GM18858 (cell line): ENCODE data around the gene CD3G.
"Not testable (repeated sequence)": the region's sequence is repeated elsewhere in the genome, so short reads cannot be mapped to it uniquely, and the experiment has no call there.

Source experiments
- ATAC-seq: cut with Tn5 transposase; IDR thresholded peaks from one replicate; pipeline ENCODE4 v1.9.1; 2021; ENCODE audit not compliant: unreplicated experiment

The CD3G gene

DNA sequence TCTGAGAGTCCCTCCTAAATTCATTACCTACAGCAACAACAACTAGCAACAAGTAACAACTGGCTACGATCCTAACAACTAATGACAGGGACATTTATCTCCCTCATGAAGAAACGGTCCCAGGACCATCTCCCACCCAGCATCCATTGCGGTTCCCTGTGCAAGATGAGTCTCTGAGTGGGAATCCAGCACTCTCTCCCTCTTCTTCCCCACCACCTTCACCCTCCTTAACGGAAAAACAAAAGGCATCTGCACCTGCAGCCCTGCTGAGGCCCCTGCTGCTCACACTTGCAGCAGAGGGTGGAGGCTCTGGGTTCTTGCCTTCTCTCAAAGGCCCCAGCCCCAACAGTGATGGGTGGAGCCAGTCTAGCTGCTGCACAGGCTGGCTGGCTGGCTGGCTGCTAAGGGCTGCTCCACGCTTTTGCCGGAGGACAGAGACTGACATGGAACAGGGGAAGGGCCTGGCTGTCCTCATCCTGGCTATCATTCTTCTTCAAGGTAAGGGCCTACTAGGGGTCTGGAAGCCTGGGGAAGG is at the start of gene CD3G:
CD3G (plus strand) TSS at position 364 of the 535 bp plus-strand sequence; CDS start at position 444, 80 bp downstream.
- no peak for ATAC-seq

DNA sequence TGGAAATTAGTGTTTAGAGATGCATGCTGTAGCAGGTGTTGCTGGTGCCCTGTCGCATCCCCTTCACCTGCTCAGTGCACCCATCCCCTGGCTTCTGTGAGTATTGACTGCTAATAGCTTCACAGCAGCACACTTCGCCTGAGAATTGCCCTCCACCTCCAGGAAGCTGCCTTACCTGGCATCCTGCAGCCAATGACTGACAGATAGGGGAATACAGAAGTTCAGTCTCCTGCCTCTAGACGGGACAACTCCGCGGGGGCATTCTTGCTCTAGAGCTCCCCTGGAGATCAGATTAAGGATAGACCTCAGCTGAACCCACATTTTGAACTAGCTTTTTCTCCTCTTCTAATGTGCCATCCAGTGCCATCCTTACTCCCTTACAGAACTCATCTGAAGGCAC is 48.9 kb upstream of the CD3G start:
- no peak for ATAC-seq

DNA sequence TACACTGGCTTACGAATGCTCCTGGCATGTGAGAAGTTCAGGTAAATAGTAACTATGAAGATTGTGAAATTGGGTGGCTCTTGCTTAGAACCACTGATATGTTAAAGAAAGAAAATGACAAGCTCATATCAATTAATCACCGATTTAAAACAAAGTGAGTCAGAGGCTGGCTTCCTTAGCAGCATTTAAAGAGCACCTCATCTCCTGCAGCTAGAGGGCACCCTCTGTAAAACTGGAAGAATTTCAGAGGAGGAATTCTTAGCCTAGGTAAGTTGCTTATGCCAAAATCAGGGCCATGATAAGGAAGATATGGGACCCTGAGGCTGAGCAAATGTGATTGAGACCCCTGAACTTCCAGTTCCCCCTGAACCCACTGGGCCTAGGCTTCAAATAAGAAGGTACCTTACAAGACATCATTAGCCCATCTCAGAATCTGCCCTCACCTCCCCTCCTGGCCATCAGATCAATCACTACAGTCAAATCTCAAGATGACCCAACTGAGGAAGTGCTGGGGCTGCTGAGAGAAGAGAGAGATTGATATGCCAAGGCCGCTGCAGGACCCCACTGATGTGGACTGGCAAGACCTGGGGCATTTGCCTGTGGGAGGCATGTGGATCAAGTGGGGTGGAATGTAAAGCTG is 48.2 kb upstream of the CD3G start:
- no peak for ATAC-seq

DNA sequence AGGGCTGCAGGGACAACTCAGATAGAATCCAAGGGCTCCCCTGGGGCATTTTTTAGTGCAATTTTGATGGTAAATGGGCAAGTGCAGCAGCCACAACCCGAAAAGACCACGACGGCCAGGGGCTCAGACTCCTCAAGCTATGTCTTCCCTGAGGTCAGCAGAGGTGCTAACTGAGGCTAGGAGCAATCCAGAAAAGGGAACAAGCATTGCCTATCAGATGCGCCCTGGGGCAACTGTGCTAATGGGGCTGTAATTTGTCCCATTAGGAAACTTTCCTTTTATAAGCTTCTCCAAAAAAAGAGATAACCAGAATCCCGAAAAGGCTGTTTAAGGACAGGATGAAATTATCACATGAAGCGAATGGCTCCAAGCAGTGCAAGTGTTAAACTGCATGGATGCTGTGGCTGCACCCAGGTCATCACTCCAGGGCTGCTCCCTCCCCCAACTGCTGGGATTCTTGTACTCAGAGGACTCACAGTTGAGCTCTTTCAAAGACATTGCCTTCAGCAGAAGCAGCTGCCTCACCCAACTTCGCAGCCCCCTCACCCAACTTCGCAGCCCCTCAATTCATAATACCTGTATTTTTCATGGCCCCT is 42.4 kb upstream of the CD3G start:
- ATAC-seq: no peak

DNA sequence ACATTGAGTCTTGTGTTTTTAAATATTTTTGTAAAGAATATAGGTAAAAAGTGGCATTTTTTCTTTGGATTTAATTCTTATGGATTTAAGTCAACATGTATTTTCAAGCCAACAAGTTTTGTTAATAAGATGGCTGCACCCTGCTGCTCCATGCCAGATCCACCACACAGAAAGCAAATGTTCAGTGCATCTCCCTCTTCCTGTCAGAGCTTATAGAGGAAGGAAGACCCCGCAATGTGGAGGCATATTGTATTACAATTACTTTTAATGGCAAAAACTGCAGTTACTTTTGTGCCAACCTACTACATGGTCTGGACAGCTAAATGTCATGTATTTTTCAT is 39.9 kb upstream of the CD3G start:
- no peak for ATAC-seq

DNA sequence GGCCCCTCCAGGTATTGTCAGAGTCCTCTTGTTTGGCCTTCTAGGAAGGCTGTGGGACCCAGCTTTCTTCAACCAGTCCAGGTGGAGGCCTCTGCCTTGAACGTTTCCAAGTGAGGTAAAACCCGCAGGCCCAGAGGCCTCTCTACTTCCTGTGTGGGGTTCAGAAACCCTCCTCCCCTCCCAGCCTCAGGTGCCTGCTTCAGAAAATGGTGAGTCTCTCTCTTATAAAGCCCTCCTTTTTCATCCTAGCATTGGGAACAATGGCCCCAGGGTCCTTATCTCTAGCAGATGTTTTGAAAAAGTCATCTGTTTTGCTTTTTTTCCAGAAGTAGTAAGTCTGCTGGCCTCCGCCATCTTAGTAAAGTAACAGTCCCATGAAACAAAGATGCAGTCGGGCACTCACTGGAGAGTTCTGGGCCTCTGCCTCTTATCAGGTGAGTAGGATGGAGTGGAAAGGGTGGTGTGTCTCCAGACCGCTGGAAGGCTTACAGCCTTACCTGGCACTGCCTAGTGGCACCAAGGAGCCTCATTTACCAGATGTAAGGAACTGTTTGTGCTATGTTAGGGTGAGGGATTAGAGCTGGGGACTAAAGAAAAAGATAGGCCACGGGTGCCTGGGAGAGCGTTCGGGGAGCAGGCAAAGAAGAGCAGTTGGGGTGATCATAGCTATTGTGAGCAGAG is 39.4 kb upstream of the CD3G start, which contains the start of gene CD3E:
CD3E (plus strand) TSS at position 163 of the 681 bp plus-strand sequence; CDS start at position 386, 223 bp downstream.
- ATAC-seq: no peak

DNA sequence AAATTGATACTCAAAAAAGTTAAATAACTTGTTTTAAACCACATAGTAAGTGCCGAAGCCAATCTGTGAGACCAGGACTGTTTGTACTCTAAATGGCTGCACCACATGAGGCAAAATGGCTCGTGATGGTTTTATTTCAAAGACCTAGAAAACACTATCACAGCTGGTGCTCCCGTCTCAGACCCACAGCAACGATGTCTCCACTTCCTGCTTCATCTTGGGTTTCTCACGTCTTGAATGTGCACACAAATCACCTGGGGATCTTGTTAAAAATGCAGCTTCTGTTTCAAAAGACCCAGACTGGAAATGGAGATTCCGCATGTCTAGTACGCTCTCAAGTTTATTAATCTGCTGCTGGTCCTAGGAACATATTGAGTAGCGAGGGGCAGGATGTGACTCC is 38.4 kb upstream of the CD3G start:
- ATAC-seq: no peak

DNA sequence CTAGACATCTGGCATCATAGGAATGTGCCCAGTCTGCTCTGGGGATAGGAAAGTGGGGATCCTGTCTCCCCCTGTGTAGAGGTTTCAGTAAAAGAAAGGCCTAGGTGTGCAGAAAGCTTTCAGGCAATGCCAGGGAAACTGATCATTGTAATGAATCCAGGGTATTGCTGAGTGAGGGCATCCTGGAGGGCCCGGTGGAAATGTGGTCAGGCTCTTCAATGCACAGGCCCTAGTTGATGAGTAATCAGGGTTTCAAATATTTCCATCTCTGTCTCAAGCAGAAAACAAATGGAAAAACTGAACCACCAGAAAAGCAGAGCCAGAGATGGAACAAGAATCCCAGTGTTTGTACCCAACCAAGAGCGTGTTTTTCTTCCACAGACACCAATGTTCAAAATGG is 37.6 kb upstream of the CD3G start:
- no peak for ATAC-seq

DNA sequence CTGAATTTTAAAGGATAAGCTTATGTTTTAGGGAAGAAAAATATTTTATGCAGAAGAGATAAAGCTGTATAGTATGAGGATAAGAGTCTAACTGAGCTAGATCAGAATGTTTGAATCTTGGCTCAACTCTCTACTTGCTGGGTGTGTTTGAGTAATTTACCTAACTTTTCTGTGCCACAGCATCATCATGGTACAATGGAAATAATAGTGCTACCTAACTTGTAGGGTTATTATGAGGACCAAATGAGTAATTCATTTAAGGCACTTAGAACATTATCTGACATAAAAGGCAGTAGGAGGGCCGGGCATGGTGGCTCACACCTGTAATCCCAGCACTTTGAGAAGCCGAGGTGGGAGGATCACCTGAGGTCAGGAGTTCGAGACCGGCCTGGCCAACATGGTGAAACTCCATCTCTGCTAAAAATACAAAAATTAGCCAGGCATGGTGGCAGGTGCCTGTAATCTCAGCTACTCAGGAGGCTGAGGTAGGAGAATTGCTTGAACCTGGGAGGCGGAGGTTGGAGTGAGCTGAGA is 35.1 kb upstream of the CD3G start:
- not testable (repeated sequence) for ATAC-seq

DNA sequence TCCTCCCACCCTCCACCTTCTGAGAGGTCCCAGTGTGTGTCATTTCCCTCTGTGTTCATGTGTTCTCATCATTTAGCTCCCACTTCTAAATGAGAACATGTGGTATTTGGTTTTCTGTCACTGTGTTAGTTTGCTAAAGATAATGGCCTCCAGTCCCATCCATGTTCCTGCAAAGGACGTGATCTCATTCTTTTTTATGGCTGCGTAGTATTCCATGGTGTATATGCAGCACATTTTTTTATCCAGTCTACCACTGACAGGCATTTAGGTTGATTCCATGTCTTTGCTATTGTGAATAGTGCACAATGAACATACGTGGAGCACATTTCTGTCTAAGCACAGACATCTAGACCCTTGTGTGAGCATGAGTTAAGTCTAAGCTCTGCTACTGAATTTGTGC is 33.9 kb upstream of the CD3G start:
- ATAC-seq: no peak

DNA sequence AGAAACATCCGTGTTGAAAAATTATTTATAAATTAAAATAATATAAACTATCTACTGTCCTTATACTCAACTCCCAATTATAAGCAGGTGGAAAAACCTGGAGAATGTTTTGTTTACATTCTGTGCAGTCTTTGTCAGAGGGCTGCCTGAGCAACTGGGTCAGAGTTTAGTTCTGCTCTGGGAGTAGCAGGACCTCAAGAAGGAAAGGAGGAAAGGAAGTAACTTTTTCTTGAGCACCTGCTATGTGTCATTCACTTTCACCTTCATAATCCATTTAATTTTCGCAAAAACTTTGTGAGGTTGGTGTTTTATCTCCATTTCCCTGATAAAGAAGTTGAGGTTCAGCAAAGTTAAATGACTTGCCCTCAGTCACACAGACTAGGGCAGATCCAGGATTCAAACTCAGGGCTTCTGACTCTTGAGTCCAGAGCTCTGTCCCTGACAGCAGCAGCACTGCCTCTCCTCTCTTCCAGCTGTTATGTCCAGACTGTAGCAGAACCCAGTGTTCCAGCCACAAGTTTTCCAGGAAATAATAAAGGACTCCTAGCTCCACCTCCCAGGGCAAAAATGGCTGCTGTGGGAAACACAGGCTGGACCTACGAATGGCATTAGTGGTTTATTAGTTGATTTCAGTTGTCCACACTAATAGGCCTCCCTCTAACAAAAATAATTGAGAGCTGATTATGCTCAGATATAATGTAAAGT is 33.2 kb upstream of the CD3G start:
- no peak for ATAC-seq

DNA sequence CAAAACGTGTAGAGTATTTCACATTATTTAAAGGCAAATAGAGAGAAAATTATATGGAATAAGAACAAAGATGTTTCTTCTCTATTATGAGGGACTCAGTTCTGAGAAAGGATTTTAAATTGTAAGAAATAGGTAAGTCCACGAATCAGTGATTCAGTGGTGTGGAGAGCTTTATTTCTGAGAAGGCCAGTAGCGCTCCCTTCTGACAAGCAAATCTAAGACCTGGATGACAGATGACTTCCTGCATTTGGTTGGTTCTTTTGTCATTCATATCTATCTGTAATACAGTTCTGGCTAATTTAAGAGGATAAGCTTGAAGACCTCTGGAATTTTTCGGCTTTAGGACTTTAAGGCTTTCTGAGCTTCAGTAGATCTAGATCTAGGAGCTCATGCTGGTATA is 32.6 kb upstream of the CD3G start:
- ATAC-seq: no peak

DNA sequence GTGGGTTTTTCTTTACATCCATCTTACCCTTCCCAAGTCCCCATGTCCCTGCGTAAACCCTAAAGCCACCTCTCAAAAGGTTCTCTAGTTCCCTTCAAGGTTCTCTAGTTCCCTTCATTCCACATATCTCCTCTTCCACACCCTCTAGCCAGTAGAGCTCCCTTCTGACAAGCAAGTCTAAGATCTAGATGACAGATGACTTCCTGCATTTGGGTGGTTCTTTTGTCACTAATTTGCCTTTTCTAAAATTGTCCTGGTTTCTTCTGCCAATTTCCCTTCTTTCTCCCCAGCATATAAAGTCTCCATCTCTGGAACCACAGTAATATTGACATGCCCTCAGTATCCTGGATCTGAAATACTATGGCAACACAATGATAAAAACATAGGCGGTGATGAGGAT is 31.8 kb upstream of the CD3G start:
- ATAC-seq: no peak

DNA sequence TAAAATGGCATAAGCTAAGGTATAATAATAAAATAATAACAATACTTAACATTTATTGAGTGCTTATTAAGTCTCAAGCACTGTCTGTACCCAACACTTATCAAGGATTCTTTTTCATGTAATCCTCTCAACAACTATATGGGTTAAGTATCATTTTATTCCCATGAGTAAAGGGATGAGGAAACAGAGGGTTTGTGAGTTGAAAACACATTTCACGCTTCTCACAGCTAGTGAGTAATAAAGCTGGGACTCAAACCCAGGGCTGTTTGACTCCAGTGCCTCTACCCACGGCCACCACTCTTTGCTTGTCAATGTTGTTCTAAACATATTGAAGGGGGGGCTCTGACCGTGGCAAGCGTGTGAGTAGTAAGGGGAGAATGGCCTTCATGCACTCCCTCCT is 30.9 kb upstream of the CD3G start:
- no peak for ATAC-seq

DNA sequence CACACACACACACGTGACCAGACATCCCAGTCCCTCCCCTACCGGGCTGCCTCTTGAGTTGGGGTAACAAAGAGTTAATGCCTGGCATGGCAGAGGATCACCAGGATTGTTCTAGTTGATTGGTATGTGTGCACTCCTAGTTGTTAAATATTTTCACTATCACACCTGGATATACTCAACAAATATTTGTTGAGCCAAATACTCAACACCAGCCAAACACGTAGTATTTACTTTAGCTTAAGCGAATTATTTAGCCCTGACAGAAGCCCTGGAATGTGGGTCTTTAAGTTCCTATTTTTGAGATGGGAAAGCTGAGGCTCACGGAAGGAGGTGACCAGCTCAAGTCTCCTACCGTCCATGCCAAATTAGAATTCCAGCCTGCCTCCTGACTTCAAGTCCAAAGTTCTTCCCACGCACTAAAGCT is 29.1 kb upstream of the CD3G start:
- no peak for ATAC-seq

DNA sequence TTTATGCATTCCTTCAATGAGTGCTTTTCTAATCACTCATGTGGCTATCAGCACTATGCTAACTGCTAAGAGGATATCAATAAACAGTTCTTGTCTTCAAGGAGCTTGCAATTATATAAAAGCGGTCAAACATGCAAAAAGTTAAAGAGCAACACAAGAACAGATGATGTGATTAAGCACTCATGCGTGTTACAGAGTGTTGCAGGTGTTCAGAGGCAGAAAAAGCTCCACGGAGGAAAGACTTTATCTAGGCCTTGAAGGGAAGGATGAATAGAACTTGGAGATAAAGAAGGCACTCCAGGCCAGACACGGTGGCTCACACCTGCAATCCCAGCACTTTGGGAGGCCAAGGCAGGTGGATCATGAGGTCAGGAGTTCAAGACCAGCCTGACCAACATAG is 26.0 kb upstream of the CD3G start:
- ATAC-seq: no peak

DNA sequence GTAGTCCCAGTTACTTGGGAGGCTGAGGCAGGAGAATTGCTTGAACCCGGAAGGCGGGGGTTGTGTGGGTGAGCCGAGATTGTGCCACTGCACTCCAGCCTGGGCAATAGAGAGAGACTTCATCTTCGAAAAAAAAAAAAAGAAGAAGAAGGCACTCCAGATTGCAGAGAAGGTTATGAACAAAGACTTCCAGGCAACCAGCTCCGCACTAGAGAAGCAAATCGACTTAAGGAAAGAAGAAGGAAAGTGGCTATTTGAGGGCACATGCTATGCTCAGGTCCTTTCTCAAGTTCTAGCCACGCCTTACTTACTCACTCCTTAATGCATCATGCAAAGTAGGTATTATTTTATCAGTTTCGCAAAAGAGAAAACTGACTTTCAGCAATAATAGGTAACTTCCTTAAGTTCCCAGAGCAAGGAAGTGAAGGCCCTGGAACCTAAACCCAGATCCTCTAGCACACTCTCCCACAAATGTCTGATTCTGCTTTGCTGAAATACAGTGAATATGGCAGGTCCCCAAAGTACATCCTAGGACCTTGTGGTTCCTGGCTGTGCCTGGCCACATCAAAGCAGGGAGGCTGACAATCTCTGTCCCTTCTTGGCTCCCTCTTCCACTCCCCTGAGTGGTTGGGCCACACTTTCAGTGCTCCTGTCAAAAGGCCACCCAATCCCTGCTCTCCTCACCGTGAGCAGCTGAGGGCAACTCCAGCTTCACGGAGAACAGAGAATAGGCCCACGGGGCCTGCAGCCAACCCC is 25.4 kb upstream of the CD3G start:
- ATAC-seq: no peak

DNA sequence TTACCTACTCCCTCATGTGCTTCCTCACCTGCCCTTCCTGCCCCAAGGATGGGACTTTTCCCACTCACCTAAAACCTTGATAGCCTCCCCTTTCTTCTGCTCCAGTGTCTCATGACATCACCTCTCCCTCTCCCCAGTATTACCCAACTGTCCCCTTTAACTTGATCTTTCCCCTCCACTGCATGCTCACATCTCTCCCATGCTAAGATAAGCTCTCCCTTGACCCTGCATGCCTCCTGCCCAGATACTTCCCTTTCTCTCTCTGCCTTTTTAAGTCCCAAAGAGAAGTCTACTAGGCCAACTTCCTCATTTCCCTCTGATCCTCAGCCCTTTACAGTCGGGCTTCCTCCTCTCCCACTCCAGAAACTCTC is 24.8 kb upstream of the CD3G start:
- ATAC-seq: no peak

DNA sequence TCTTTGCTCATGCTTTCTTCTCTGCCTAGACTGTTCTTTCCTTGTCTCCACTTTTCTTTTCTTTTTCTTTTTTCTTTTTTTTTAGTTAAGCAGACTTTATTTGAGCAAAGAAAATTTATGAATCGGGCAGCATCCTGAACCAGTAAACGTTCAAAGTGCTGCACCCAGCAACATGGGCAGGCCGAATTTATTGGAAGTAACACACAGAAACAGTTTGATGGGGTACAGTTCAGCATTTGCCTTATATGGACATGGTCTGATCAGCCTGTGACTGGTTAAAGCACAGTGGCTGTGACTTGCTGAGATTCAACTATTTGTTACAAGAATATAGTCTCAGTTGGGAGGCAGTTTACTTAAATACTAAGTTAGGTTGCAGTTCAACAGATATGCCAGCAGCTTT is 23.6 kb upstream of the CD3G start:
- ATAC-seq: no peak

DNA sequence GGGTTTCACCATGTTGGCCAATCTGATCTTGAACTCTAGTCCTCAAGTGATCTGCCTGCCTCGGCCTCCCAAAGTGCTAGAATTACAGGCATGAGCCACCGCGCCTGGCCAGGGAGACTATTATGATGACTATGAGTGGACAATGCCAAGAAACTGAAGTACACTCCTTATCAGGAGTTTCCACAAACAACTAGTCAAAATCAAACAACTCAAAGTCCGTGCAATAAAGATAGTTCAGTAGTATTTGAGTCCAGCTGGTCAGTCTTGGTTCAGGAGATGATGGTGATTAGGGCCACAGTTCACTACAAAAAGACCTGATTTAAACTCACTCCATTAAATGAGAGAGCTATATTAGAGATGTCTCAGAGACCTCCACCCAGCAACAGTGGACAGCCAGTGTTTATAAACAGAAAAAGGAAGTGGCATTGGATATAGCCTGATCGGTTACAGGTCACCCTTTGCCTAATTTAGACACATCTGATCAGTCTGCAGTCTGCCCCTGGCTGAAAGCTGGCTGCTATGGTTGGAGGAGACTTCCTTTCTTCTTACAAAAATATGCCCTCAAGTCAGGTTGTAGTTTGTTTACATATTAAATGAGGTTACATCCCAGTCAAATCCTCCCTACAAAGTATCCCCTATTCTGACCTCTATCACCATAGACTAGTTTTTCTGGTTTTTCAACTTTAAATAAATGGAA is 22.6 kb upstream of the CD3G start:
- ATAC-seq: no peak
